GM12872 (cell line): ENCODE measurements around the gene EPHA8.

Experiments used
- TF ChIP-seq, protein P1 (sequence below): IDR thresholded peaks from 3 replicates; pipeline ENCODE4 v1.5.1; 2011; ENCODE audit warnings: low read depth, mild to moderate bottlenecking, low read length, moderate library complexity; ENCODE audit not compliant: insufficient read depth

Gene EPHA8

DNA sequence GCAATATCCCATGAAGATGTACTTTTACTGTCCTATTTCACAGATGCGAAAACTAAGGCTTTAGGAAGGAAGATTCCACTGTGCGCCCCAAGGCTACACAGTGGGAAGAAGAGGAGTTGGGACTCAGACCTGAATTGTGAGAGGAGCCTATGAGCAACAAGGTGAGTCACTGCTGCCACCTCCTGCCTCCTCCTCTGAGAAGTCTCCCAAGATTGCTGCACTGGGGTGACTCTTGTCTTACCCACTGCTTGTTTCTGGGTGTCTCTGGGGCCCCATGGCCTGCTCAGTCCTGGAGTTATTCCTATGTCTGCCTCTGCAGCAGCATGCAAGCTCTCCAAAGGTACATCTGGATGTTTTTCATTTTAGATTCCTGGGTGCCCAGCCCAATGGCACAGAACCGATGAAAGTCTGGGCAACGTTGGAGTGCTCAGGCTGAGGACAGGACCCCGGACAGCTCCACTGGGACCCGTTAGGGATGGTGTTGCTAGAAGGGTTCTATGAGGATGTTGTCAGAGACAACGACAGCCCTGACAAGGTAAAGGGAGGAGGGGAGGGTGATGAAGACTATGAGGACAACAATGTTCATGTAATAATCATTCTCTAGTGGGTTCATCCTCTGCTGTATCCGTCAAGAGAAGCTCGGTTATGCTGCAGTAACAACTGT, 62.1 kb downstream of the EPHA8 start:
- TF ChIP-seq, protein P1, sequence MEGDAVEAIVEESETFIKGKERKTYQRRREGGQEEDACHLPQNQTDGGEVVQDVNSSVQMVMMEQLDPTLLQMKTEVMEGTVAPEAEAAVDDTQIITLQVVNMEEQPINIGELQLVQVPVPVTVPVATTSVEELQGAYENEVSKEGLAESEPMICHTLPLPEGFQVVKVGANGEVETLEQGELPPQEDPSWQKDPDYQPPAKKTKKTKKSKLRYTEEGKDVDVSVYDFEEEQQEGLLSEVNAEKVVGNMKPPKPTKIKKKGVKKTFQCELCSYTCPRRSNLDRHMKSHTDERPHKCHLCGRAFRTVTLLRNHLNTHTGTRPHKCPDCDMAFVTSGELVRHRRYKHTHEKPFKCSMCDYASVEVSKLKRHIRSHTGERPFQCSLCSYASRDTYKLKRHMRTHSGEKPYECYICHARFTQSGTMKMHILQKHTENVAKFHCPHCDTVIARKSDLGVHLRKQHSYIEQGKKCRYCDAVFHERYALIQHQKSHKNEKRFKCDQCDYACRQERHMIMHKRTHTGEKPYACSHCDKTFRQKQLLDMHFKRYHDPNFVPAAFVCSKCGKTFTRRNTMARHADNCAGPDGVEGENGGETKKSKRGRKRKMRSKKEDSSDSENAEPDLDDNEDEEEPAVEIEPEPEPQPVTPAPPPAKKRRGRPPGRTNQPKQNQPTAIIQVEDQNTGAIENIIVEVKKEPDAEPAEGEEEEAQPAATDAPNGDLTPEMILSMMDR = no peak

DNA sequence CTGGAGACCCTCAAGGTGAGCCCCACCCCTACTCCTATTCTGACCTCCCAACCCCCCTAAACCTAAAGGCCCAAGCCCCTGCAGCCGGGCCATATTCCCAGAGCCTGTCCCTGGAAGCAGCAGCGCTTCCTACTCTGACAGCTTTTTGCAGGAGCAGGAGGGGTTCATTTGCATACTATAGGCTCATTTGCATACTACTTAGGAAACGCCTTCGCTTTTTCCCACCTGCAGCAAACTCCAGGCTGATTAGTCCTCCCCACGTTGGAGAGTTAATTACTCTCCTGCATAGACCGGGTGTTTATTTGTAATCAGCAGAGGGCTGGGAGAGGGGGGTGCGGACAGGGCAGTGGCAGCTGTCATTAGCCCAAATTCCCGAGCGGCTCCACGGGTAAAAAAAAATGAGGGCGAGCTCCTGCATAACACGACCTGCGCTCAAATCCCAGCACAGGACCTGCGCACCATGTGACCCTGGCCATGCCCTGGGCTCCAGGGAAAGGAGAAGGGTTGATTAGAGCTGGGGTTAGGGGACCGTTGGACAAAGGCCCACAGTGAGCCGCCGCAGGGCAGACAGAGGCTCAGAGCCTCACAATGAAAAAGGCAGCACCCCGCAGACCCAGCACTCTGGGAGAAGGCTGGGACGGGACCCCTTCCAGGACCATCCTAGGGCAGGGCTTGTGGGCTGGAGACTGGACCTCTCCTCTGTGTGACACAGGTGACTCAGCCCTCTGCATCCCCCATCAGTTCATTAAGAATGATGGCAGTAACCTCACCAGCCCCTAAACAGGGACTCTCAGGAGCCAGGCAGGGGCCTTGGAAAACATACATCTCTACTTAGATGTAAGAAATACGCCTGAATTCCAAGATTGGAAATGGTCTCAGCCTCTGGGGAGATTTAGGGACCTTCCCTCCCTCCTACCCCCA, 63.2 kb downstream of the EPHA8 start:
- TF ChIP-seq, protein P1 = no peak

DNA sequence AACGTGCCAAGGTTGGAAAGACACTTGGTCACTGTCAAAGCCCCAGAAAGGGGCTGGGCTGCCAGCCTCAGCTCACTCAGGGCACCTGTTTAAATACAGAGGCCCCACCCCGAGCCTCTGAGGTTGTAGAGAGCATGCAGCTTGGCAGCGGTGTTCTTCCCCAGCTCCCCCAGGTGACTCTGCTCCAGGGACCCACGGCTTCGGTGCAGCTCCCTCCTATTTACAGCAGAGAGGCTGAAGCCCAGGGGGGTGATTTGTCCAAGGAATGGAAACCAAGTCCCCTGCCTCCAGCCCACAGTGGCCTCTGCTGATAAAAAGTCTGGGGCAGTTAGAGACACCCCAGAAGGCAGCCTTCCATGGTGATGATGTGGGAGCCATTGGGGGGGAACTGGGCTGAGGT, 64.0 kb downstream of the EPHA8 start:
- TF ChIP-seq, protein P1 = no peak

DNA sequence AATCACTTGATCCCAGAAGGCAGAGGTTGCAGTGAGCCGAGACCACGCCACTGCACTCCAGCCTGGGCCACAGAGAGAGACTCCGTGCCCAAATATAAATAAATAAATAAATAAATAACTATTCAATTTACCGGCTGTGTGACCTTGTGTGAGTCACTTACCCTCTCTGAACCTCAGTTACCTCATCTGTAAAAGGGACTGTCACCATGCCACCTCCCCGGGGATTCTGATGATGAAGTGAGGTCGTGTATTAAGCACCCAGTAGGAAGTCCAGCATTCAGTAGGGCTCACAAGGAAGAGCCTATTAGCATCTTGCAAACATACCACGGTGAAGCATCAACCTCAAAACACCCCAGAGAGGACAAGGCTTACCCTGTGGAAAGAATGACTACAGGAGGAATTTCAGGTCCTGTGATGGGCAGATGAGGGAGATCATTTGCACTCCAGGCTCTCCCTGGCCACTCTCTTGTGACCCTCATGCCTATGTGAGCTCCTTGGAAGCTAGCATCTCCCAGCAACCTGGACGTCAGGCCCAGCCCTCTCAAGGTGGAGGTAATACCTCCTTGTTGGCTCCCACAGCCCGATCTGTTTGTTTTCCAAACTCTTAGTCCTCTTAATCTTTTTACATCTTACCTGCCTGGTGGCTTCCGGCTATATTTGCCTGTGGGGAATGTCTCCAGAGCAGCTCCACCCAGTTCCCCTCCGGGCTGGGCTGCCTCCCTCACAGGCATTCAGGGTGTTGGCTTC, 65.6 kb downstream of the EPHA8 start:
- TF ChIP-seq, protein P1 = no peak

DNA sequence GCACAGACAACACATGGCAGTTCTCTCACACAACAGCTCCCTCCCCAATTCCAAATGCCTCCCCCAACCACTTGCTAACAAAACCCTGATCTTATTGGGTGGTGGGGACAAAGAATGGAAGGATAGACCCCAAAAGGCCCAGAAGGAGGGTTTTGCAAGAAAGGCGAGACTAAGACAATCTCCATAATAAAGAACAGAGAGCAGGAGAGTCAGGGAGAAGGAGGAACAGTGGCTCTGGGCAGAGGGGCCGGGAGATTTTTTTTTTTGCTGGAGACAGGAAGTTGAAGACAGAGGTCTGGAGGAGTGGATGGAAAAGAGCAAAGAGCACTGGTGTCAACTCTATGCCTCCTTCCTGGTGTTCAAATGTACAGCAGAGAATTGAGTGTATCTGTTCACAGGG, 66.6 kb downstream of the EPHA8 start:
- TF ChIP-seq, protein P1 = no peak

DNA sequence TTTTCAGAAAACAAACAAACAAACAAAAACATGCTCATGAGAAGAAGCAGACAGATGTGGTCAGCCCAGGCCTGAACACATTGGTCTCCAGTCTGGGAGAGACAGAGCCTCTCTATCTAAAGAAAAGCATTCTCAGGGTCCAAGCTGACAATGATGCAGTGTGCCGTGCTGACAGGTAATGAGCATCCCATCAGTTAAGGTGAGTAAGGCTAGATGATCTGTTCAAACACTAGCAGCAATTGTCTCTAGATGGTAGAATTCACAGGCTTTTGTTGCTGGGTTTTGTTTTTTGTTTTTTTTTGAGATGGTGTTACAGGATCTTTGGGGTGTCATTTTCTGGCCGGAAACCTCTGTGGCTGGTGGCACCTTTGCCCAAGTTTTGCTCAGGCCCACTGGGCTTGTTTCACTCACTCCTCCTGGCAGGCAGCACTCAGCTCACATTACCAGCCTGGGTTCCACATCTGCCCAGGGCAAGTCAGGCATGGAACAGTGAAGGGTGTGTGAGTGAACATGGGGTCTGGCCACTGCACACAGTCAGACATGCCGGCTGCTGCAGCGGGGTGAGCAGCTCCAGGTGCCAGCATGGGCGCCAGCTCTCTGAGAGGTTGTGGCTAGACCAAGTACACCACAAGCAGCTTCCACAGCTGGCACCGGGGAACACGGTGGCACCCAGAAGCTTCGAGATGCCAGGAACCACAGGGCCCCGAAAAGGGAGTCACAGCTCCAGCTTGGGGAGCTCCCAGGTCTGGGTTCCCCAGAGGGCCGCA, 70.6 kb downstream of the EPHA8 start:
- TF ChIP-seq, protein P1 = no peak
